ENCODE results near the gene IRF2.

IRF2 gene

DNA sequence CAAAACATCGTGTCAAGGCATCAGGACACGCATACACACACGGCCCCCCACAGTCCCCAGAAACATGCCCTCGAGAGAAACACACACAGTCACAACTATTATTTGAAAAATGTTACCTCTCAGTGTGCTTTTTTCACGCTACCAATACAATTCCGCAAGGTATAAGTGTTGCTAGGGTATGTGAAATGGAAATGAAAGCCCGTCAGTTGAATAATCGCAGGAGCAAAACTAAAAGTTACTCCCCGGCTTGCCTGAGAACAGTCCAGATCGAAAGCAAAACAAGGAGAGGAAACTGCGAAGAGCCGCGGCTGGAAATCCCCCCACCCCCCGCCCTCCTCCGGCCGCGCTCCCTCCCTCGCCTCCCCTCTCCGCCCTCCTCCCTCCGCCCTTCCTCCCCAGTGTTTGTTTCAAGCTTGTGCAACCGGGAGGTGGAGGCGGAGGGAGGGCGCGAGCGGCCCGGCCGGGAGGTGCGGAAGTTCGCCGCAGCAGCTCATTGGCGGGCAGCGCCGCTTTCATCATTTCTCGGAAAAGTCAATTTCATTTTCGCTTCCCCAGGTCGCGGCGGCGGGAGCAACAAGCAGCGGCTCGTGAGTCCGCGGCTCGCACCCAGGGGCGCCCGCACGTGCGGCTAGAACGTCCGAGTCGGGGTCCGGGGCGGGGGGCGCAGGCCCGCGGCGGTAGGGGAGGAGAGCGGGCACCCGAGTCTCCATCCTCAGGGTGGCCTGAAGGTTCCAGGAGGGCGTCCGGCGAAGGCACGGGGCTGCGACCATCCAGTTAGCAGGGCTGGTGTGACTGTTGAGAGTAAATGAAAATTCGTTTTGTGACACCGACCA is at the start of gene IRF2:
Gene IRF2 (minus strand): TSS at position 288 of the 833 bp plus-strand sequence. CDS start 45,486 bp downstream, outside the sequence.
- peak; percentile 92 for DNase-seq

DNA sequence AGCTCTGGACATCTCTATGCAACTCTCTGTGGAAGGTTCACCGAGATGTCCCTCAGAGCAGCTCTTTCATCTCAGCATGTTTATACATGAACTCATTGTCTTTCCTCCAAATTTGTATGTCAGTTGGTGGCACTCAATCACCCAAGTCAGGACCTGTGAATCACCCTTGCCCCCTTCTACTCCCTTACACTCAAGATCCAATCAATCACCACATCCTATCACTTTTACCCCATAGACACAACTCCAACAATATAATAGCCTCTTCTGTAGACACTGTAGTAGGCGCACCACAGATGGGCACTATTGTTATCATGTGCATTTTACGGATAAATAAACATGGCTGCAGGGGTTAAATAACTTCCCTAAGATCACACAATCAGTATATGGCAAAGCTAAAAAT is 41.3 kb upstream of the IRF2 start:
- no peak for DNase-seq

DNA sequence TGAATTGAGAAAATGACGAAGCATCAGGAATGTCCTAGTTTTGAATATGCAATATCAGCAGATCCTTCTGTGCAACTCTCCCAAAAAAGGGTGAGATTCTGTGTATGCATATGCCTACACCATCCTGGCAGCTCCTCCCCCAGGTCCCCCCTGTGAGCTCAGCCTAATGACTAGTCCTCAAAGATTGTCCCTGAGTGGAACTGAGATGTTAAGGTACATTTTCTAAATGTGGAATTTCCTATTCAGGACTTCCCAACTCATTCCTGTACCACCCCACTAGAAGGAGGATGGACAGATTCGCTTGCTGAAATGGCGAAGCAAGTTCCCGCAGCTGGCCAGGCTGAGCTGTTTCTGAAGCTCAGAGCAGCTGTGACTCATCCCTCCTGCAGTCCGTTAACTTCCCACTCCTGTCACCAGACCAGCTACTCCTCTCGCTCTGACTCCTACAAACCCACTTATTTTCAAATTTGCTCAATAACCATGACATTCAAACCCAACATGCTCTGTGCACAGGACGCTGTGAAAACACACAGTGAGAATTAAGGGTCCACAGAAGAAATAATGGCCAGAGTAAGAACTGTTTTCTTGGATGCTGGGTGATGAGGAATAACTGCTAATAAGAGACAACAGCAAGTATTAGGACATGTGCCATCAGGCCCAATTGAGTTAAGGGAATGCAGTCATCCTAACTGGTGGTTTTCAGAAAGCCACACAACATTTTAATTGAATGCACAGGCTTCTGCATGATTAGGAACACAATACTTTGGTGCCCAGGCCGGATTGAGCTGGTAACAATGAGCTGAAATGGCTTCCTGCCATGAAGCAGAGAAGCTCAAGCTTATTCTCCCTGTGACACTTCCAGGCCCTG is 40.0 kb upstream of the IRF2 start:
- DNase-seq: no peak

DNA sequence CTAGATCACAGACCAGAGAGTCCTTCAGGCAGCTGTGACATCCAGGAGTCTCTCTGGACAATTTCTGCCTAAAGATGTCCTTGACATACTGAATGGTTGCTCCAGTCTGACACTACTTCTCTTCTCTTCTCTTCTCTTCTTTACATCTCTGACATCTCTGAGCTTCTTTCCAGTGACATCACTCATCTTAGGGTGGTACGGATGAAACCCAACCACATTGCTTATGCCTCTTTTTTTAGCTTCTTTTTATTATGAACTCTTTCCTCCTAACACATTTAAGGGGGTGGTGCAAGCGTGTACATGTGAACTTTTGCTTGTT is 39.4 kb upstream of the IRF2 start:
- no peak for DNase-seq

DNA sequence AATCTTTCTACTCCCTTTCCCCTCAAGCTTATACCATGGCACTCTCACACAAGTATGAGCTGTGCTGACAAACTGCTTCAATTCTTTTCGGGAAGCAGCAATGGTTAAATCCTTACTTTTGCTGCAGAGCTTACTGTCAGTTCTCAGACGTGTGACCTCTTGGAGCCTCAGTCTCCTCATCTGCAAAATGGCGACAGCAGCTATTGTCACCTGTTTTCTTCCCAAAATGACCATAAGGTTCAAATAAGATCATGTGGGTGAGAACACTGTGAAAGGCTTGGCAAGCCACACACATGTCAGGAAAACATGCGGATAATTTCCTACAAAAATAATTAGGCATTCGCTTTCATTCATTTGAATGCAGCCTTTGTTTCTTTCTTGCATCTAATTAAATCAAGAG is 36.8 kb upstream of the IRF2 start:
- no peak for DNase-seq

DNA sequence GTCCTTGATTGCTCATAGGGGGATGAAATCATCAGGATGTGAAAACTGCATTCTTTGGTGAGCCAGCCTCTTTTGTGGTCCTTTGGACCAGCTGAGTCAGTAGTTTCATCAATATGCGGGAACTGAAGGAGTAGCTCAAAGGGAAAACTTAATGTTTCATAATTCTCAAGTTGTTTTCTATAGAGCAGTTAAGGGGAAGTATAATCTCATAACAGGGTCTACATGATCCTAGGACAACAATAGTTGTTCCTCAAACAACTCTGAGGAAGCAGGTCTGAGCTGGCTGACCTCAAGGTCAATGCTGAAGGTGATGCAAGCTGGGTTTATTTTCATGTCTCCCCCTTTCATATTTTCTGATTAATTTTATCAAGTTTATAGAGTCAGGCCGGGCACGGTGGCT is 36.1 kb upstream of the IRF2 start:
- DNase-seq: no peak

DNA sequence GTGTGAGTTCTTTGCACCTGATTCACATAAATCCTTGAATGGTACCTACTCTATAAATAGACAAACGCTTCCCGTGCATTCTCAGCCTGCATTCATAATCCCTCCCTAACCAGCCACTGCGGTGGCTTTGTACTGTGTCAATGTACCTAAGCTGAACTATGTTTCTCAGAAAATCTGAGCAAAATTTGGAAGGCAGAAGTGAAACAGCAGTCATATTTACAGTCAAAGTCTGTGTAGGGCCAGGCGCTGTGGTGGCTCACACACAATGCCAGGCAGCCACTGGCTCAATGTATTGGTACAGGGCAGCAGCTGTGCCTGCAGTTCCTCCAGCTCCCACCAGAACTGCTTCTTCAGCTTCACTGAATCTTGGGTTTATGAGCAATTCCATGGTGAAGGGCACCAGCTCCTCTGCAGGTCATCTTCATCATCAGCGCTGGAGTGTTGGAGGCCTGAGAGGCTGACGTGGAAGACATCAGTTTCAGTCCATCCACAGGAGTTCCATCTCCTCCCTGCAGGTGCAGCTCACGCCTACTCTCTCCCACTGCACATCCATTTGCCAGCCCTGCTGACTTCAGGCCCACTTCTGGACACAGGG is 32.3 kb upstream of the IRF2 start:
- no peak for DNase-seq

DNA sequence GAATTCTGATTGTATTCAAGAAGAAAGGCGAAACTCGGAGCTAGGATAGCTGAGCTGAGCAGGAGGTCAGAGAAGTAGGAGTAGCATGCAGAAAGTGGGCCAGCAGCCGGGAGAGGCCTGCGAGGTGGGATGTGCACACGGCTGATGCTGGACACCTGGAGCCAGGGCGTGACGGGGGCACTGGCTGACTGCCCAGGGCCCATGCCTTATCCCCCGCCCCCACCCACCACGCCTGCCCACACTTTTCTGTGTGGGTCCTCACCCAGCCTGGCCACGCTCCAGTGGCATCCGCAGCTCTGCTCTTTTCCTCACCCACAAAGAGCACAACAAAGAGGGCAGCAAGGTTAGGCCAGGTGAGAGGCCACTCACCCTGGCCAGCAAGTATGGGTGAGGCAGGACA is 30.0 kb upstream of the IRF2 start:
- DNase-seq: no peak

DNA sequence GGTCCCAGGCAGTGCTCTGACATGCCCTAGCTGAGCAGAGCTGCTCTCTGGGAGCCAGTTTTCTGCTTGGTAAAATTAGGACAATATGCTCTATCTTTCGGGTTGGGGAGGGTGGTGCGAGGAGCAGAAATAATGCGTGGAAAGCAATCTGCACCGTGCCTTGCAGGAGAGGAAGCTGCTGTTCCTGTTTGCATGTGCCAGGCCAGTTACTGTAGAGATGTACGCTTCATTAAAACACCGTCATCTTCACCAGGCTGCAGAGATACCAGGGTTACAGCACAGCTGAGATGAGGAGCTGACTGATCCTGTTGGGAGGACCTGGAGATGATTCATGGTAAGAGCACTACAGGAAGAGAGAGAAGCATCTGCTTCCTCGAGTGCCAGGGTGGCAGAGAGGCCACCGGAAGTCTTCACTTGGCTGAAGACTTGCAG is 29.5 kb upstream of the IRF2 start:
- no peak for DNase-seq

DNA sequence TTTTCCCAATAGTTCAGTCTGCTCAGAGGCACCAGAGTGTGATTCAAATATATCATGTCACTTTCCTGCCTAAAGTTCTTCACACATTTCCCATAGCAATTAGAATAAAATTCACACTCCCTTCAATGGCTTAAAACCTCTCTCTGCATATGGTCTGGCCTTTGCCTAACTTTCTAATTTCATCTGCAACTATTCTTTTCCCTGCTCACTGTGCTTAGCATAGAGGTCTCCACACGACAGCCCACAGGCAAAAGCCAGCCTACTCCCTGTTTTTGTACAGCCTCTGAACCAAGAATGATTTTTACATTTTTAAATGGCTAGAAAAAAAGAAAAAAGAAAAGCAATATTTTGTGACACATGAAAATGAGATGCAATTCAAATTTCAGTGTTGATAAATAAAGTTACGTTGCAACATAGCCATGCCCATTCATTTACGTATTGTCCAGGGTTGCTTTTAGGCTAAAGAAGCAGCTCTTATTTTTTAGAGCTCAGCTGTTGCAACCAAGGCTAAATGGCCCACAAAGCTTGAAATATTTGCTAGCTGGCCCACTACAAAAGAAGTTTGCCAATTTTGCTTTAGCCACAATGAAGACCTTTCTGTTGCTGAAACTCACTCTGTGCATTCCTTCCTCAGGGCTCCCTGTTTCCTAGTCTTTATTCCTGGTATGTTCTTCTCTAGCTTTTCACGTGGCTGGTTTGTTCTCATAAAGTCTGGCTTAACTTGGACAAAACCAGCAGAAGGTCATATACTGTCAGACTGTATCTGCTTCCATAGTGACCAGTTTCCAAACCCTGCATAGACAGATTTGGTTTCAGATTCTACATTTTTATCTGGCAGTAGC is 26.6 kb upstream of the IRF2 start:
- DNase-seq: no peak

DNA sequence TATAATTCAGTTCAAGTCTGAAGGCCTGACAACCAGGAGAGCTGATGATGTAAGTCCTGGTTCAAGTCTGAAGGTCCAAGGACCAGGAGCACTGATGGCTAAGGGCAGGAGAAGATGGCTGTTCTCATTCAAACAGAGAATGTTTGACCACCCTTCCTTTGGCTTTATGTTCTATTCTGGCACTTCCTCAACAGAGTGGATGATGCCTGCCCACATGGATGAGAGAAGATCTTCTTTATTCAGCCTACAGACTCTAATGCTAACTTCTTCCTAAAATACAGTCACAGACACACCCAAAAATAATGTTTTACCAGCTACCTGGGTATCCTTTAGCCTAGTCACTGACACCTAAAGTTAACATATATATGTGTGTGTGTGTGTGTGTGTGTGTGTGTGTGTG is 25.6 kb upstream of the IRF2 start:
- no peak for DNase-seq

DNA sequence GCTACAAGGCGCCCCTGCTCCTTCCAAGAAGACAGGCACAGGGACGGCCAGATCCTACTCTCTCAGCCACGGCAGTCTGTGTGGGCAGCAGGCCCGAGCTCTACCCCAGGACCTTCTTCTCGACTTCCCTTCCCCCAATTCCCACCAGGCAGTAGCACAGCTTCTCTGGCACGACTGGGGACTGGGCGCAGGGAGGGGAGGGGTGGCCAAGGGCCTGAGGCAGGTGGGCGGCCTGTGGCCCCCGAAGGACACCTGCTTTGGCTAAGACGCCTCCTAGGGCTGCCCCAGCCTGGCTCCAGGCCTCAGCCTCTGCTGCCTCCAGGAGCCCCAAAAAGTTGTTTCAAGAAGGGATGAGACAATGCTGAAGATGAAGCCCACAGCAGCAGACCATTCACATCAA is 24.2 kb upstream of the IRF2 start:
- DNase-seq: no peak

DNA sequence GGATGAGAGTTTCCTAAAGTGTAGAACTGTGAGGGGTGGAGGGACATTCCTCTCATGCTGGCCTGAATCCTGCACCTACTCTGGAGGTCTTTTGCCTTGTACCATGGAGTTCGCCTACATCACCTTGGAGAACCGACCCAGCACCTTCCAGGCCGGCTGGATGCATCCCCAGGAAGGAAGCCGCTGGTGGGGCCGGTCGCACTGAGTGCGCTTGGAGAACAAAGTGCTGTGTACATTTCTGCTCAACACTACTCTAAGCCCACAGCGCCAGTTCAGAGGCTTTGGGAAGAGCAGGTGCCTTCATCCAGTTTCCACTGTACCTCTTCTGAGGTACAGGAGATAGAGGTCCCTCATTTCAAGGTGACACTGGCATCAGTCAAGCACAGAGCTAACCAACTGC is 15.4 kb upstream of the IRF2 start:
- no peak for DNase-seq

DNA sequence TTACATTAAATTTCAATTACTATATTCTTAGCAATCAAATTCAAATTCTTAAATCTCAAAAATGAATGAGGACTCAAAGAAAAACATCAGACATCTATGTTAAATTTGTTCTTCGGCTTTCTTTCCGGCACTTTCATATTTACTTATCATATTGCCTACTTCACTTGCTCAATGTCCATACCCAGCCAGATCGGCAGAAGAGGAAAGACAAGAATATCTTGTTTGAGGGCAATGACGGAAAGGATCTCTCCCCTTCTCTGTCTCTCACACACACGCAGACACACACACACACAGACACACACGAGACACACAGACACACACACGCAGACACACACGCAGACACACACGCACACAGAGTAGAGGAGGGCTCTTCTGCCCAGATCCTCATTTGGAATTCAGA is 13.2 kb upstream of the IRF2 start:
- no peak for DNase-seq

DNA sequence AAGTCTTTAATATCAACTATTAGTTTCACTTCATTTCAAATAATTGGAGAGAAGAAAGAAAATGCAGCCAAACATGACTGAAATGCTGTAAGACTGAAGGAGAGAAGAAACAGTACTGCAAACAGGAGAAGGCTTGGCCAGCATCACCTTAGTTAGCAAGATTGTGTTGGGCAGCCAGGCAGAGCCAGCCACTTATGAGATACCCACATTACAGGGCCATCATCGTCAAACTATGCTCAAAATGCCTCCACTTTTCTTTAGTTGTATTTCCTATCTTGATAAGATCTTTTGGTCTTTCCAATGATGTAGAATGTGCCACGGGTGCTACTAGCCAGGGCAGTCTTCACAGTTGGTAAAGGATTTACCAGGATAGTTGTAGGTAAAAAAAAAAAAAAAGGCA is 10.9 kb upstream of the IRF2 start:
- no peak for DNase-seq

DNA sequence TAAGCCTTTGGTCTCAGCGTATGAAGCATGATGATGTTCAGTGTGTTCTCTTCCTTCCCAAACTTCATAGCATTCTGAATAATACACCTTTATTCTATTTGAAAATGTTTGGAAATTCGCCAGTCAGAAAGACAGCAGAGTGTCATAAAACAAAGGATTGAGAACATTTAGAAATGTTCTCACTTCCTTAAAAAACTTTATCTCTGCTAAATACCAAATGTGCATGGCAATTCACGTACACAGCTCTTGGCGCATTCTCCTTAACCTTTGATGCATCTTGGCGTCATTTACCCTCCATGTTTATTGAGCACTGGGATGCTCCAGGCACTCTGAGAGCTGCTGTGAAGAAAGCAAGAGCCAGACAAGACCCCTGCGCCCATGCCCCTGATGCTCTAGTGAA is 7.2 kb upstream of the IRF2 start:
- DNase-seq: no peak

DNA sequence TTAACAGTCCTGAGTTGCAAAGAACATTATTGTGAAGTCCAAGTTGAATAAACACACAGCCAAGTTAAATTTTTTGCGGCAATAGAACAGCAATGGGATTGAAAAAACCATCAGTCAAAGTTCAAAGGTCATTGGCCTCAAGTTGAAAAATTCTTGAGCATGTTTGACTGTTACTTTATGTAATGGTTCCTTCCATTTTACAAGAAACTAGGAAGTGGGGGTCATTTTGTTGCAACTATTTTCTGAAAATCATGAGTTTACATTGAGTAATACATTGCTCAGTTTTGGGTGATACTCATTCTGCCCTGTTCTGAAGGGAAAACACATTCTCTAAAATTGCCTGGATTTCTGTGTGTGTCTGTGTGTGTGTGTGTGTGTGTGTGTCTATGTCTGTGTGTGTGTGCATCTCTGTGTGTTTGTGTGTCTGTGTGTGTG is 5.2 kb upstream of the IRF2 start:
- DNase-seq: no peak

DNA sequence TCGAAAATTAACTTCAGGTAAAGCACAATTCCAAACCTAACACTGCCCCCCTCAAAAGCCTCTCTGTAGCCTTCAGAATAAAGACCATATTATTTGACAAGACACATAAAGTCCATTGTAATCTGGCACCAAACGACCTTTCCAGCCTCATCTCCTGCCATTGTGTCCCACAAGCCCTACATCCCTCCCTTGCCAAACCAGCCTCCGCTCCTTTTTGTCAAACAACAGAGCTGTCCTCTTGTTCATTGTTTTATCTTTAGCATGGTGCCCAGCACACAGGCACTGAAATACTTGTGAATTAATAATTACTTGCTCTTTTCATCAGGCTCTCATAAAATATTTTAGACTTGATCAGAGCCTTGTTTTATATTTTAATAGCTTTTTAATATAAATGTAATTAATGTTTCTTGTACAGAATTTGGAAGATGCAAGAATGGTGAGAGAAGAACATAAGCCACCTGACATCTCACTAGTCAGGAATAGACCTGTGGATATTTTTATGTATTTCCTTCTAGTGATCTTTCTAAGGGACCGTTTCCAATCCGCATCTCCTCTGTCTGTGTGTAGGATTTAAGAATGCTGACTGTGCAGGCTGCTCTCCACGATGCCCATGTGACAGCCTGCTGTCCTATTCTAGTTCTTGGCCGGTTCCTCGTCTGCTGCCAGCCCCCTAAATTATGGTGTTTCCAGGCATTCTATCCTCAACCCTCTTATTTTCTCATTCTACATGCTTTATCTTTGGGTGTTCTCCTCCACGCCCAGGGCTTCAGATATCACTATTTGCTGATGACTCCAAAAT is 3.0 kb upstream of the IRF2 start:
- no peak for DNase-seq

DNA sequence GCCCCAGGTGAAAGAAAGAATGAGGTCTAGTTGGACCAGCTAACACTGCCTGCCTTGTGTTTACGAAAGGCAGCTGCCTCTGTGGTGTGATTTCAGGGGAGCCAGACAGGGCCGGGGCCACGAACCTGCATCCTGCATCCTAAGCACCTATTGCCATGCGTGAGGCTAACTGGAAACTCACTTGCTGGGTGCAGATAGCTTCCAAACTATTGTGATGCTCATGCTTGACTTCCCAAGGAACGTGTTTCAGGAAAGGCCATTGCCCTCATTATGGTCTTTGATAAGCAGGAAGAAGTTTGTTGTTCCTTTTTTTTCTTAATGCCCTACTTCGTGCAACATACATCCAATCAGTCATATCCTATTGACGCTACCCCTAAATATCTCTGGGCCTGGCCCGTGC is 2.3 kb upstream of the IRF2 start:
- no peak for DNase-seq

DNA sequence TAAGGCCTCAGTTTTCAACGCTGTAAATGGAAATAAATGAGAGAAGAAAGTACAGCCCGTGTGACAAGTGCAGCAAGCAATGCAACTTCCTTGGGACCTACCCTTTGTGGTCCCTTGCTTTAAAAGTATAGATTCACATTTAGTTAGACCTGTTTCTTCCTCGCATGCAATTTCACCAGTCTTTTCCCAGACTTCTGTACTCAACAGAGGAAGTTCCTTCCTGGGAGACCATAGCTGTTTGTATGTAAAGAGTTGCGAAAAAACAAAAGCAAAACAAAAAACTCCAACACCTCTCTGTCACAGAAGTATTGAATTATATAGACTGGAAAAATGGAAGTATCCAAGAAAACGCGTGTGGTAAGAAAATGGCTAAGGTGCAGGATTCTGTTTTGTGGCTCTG is 1.1 kb upstream of the IRF2 start:
- DNase-seq: no peak

DNA sequence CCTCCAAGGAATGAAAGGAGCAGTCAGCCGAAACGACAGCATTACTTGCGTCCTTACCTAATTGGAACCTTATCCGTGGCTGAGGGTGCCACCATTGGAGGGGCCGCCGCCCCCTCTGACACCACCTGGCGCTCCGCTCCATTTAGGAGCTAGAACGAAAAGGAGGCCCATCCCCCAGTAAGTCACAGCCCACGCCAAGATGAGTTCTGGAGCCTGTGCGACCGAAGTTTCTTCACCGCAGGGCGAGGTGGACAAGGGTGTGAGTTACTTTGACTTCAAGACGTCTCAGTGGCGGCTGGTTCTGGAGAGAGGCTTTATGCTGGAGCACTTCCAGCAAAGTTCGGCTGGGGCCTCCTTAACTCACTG is 729 bp upstream of the IRF2 start:
- no peak for DNase-seq

All from NCI-H1048 (cell line).